MM.1S (cell line): ENCODE data around the gene STAP2.

ENCODE experiments used
- DNase-seq: peaks from one replicate; pipeline ENCODE4 v3.0.0-alpha.2; 2015
- H2AFZ ChIP-seq: fragments of 300-600 bp; sonication (generic); 2 replicates; pipeline ENCODE4 v1.6.0; 2016; ENCODE audit warnings: antibody characterized with exemption, low read length
- H3F3A ChIP-seq: fragments of 300-600 bp; sonication (generic); 2 replicates; pipeline ENCODE4 v1.6.1; 2016; ENCODE audit warnings: mild to moderate bottlenecking, antibody characterized with exemption, low read length, moderate library complexity, mixed read lengths; ENCODE audit not compliant: insufficient read depth
- H3K27ac ChIP-seq: fragments of 300-600 bp; sonication (generic); 2 replicates; pipeline ENCODE4 v1.5.1; 2016; ENCODE audit warnings: mild to moderate bottlenecking, low read length
- H3K27me3 ChIP-seq: fragments of 300-600 bp; sonication (generic); replicated peaks from 2 replicates; pipeline ENCODE4 v1.6.0; 2016; ENCODE audit warnings: low read length; ENCODE audit not compliant: insufficient read depth
- H3K36me3 ChIP-seq: fragments of 300-600 bp; sonication (generic); replicated peaks from 2 replicates; pipeline ENCODE4 v1.6.1; 2016; ENCODE audit warnings: mild to moderate bottlenecking, low read length, mixed read lengths; ENCODE audit not compliant: insufficient read depth
- H3K4me1 ChIP-seq: fragments of 300-600 bp; sonication (generic); 2 replicates; pipeline ENCODE4 v1.6.1; 2016; ENCODE audit warnings: low read length, mixed read lengths
- H3K4me2 ChIP-seq: fragments of 300-600 bp; sonication (generic); 2 replicates; pipeline ENCODE4 v1.6.0; 2016; ENCODE audit warnings: low read depth, low read length
- H3K4me3 ChIP-seq: fragments of 300-600 bp; sonication (generic); 2 replicates; pipeline ENCODE4 v1.5.1; 2016; ENCODE audit warnings: low read length, mixed read lengths
- H3K79me2 ChIP-seq: fragments of 300-600 bp; sonication (generic); 2 replicates; pipeline ENCODE4 v1.6.1; 2016; ENCODE audit warnings: mixed run types, low read length, mixed read lengths
- H3K9ac ChIP-seq: fragments of 300-600 bp; sonication (generic); 2 replicates; pipeline ENCODE4 v1.6.1; 2016; ENCODE audit warnings: low read length, mixed read lengths
- H3K9me2 ChIP-seq: fragments of 300-600 bp; sonication (generic); replicated peaks from 2 replicates; pipeline ENCODE4 v1.6.1; 2016; ENCODE audit warnings: mild to moderate bottlenecking, low read length, mixed read lengths; ENCODE audit not compliant: insufficient read depth
- H3K9me3 ChIP-seq: fragments of 300-600 bp; sonication (generic); replicated peaks from 2 replicates; pipeline ENCODE4 v1.6.1; 2016; ENCODE audit warnings: mild to moderate bottlenecking, low read length, mixed read lengths; ENCODE audit not compliant: insufficient read depth
- H4K20me1 ChIP-seq: fragments of 300-600 bp; sonication (generic); 2 replicates; pipeline ENCODE4 v1.6.1; 2016; ENCODE audit warnings: mild to moderate bottlenecking, low read length, moderate library complexity, mixed read lengths; ENCODE audit not compliant: insufficient read depth
- EZH2 ChIP-seq: fragments of 300-600 bp; sonication (generic); optimal IDR thresholded peaks from 2 replicates; pipeline ENCODE3; 2017; ENCODE audit warnings: low read depth, mild to moderate bottlenecking, antibody characterized with exemption, low read length, mixed read lengths
- EZH2phosphoT487 ChIP-seq: fragments of 300-600 bp; sonication (generic); IDR thresholded peaks from 2 replicates; pipeline ENCODE4 v1.6.1; 2018; ENCODE audit warnings: antibody characterized with exemption, low read length
- TF ChIP-seq, protein P1 (sequence below): fragments of 300-600 bp; sonication (generic); IDR thresholded peaks from 2 replicates; pipeline ENCODE4 v1.5.1; 2016; ENCODE audit warnings: antibody characterized with exemption, low read length, mixed read lengths

Gene STAP2

DNA sequence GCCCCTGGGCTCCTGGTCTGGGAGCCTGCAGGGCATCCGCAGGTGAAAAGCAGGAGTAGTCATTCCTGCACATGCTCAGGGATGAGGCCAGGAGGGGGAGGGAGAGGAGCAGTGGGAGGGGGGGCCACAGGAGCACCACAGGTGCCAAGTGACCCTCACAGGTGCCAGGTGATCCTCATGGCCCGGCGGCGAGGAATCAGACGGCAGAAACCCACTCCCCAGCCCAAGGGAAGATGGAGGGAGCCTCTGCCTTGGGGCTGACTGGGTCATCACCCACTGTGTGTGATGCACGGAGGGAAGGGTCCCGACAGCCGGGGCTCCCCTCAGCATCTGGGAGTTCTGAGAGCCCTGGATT is 34.4 kb upstream of the STAP2 start:
- H3K27me3 ChIP-seq, result no peaks in the 10 kb centered on the region
- no peaks in the 10 kb centered on the region for H3K9me3 ChIP-seq
- H3F3A ChIP-seq, result peaks cover 22% of the 10 kb centered on the region
- H3K4me2 ChIP-seq, result no peak overlapping the region
- H3K4me1 ChIP-seq, result peaks cover 29% of the 10 kb centered on the region
- H3K36me3 ChIP-seq, result no peaks in the 10 kb centered on the region
- H2AFZ ChIP-seq, result no peak overlapping the region
- no peak for DNase-seq
- H3K79me2 ChIP-seq, result peaks cover 86% of the 10 kb centered on the region
- no peak overlapping the region for H3K4me3 ChIP-seq
- TF ChIP-seq, protein P1, sequence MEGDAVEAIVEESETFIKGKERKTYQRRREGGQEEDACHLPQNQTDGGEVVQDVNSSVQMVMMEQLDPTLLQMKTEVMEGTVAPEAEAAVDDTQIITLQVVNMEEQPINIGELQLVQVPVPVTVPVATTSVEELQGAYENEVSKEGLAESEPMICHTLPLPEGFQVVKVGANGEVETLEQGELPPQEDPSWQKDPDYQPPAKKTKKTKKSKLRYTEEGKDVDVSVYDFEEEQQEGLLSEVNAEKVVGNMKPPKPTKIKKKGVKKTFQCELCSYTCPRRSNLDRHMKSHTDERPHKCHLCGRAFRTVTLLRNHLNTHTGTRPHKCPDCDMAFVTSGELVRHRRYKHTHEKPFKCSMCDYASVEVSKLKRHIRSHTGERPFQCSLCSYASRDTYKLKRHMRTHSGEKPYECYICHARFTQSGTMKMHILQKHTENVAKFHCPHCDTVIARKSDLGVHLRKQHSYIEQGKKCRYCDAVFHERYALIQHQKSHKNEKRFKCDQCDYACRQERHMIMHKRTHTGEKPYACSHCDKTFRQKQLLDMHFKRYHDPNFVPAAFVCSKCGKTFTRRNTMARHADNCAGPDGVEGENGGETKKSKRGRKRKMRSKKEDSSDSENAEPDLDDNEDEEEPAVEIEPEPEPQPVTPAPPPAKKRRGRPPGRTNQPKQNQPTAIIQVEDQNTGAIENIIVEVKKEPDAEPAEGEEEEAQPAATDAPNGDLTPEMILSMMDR, result no peak
- peaks cover 12% of the 10 kb centered on the region for H4K20me1 ChIP-seq
- no peaks in the 10 kb centered on the region for H3K9me2 ChIP-seq
- H3K27ac ChIP-seq, result no peak overlapping the region
- H3K9ac ChIP-seq, result no peak overlapping the region

DNA sequence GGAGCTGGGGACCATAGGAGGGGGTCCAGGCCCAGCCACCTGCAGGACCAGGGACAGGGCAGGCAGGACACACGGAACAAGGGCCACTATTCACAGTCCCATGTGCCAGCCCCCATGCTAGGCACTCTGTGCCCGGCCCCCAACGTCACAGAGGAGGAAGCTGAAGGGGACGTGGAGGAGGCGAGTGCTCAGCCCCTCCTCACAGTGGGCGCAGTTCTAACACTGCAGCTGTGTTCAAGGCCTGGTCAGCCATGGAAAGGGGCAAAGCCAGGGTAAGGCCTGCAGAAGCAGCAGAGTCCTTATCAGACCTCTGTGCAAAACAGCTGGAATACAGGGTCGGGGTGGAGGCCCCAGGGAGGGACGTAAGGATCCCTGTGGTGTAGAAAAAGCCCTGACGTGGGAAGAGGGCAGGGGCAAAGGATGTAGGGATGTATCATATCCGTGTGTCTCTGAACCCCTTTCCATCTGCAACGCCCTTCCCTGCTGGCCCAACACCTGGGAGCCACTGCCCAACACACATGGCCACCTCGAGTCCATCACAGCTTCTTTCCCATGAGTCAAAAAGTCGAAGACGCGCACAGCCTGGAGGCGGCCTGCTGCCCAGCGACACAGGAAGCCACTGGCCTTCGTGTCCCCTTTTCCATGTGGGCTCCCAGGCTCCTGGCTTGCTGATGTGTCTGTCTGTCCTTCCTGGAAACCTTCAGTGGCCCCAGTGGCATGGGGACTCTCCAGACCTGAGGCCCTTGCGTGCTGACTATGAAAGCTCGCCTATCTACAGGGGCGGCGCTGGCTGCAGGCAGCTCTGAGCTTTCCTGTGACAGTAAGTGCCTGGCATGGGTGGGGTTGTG is 33.8 kb upstream of the STAP2 start:
- H3K27me3 ChIP-seq, result no peaks in the 10 kb centered on the region
- peaks cover 7% of the 10 kb centered on the region; the same call in 1 of the 2 replicates for H4K20me1 ChIP-seq
- no peaks in the 10 kb centered on the region for H3K36me3 ChIP-seq
- no peak overlapping the region for H2AFZ ChIP-seq
- no peak for DNase-seq
- no peak overlapping the region for H3K4me2 ChIP-seq
- no peaks in the 10 kb centered on the region for H3K9me2 ChIP-seq
- no peak overlapping the region for H3K9ac ChIP-seq
- no peak overlapping the region for H3K27ac ChIP-seq
- H3K9me3 ChIP-seq, result no peaks in the 10 kb centered on the region
- H3K4me1 ChIP-seq, result peaks cover 29% of the 10 kb centered on the region
- TF ChIP-seq EZH2phosphoT487 (no peak), EZH2 (no peak)
- TF ChIP-seq, protein P1, result no peak
- H3K4me3 ChIP-seq, result no peak overlapping the region
- peaks cover 86% of the 10 kb centered on the region for H3K79me2 ChIP-seq
- H3F3A ChIP-seq, result peaks cover 22% of the 10 kb centered on the region

DNA sequence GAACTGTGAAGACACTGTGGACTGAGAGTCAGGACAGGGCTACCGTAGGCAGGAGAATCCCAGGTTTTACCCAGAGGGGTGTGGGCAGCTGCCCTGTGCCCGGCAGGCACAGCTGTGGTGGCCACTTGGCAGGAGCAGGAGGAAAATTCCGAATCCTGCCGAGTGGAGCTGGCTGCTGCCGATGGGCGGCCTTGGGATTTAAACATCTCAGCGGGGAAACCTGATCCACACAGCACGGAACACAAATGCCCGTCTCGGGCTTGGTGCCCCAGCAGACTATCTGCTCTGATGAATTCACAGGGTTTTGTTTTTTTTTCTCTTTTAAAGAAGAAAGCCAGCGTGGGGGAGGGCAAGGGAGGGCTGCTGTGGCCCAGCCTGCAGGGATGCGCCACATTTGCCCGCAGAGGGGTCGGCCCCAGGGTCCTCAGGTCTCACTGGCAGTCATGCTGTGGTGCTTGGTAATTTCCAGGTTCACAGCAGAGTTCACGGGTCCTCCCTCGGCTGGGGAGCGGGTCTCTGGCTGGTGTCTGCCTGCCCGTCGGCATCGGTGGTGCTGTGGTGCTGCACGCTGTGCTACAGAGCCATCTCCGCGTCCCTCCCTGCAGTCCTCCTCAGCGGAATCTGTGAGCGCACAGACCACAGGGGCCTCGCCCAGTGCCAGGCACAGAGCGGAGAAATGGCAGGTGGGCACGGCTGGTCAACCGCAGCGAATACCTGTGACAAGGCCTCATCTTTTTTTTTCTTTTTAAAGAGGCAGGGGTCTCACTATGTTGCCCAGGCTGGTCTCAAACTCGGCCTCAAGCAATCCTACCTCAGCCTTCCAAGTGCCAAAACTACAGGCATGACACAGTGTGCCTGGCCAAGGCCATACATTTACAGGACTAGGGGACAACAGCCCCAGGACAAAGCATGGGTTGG is 32.9 kb upstream of the STAP2 start:
- Histone ChIP-seq H3F3A (peaks cover 22% of the 10 kb centered on the region), H2AFZ (no peak overlapping the region), H3K4me1 (peaks cover 29% of the 10 kb centered on the region), H3K4me3 (no peak overlapping the region), H3K36me3 (no peaks in the 10 kb centered on the region), H3K27ac (no peak overlapping the region), H3K9me3 (no peaks in the 10 kb centered on the region), H3K4me2 (peak overlapping the region; percentile 100), H4K20me1 (peaks cover 7% of the 10 kb centered on the region; the same call in 1 of the 2 replicates), H3K9me2 (no peaks in the 10 kb centered on the region), H3K9ac (no peak overlapping the region; the same call in 1 of the 2 replicates), H3K27me3 (no peaks in the 10 kb centered on the region), H3K79me2 (peaks cover 80% of the 10 kb centered on the region)
- no peak for DNase-seq
- TF ChIP-seq, protein P1, result no peak
